Gastroesophageal sphincter (tissue), 3 donors: ENCODE data around the gene SHANK2.

ENCODE experiments used
- CTCF ChIP-seq, 4 experiments: fragments of 200-600 bp in 2 of 4; fragments of 450-650 bp in 2 of 4; sonication (generic) in 1 of 4; IDR thresholded peaks; one replicate each; pipeline ENCODE4 v1.5.1; 2017 to 2019; ENCODE audit warnings: antibody characterized with exemption in 4 of 4, mild to moderate bottlenecking in 2 of 4, moderate library complexity in 2 of 4
- EP300 ChIP-seq: sonication (generic); formaldehyde crosslinking; IDR thresholded peaks from one replicate; pipeline ENCODE4 v1.6.1; 2017; ENCODE audit warnings: antibody characterized with exemption, mild to moderate bottlenecking
- POLR2A ChIP-seq, 2 donors: fragments of 450-650 bp; IDR thresholded peaks; one replicate each; pipeline ENCODE4 v1.6.1; 2017; ENCODE audit warnings: antibody characterized with exemption in 2 of 2, mild to moderate bottlenecking in 2 of 2, moderate library complexity in 1 of 2
- POLR2AphosphoS5 ChIP-seq: sonication (generic); formaldehyde crosslinking; IDR thresholded peaks from one replicate; pipeline ENCODE4 v1.6.1; 2017; ENCODE audit warnings: antibody characterized with exemption

- no peak for TF ChIP-seq CTCF (IDR thresholded peaks at IDR 0.05)
- TF ChIP-seq EP300 = no peak
- TF ChIP-seq POLR2AphosphoS5 = no peak
- no peak for TF ChIP-seq POLR2A (IDR thresholded peaks at IDR 0.05)
These were observed 14.5 kb downstream of the SHANK2 start for GRCh38 chr11:71237853-71238252.
